Measurements from ENCODE around the gene CITED4. TPM values are rescaled to one million over a fixed set of nuclear protein-coding genes. Genes with fewer than 3 reads are reported as not detected.

The CITED4 gene
- total RNA-seq, 1 donor from 2014 or later, result 3.8 TPM

- Mint-ChIP-seq H3K36me3 (ENCODE audit: unreplicated experiment) (no peaks in the 10 kb centered on the region), H3K9me3 (ENCODE audit: unreplicated experiment) (no peaks in the 10 kb centered on the region), H3K27me3 (ENCODE audit: unreplicated experiment) (peaks cover 8% of the 10 kb centered on the region), H3K4me3 (ENCODE audit: unreplicated experiment) (no peak overlapping the region), H3K4me1 (ENCODE audit: low read depth, unreplicated experiment) (peaks cover 14% of the 10 kb centered on the region), H3K27ac (ENCODE audit: unreplicated experiment) (no peak overlapping the region)
- DNase-seq, result no peak
- TF ChIP-seq, protein P1, sequence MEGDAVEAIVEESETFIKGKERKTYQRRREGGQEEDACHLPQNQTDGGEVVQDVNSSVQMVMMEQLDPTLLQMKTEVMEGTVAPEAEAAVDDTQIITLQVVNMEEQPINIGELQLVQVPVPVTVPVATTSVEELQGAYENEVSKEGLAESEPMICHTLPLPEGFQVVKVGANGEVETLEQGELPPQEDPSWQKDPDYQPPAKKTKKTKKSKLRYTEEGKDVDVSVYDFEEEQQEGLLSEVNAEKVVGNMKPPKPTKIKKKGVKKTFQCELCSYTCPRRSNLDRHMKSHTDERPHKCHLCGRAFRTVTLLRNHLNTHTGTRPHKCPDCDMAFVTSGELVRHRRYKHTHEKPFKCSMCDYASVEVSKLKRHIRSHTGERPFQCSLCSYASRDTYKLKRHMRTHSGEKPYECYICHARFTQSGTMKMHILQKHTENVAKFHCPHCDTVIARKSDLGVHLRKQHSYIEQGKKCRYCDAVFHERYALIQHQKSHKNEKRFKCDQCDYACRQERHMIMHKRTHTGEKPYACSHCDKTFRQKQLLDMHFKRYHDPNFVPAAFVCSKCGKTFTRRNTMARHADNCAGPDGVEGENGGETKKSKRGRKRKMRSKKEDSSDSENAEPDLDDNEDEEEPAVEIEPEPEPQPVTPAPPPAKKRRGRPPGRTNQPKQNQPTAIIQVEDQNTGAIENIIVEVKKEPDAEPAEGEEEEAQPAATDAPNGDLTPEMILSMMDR (IDR thresholded peaks at IDR 0.05; ENCODE audit: partially characterized antibody, unreplicated experiment), result no peak
These were observed 41.1 kb downstream of the CITED4 start for GRCh38 chr1:40820911-40821693.

GRCh38 chr1:40820251-40820797, 41.8 kb downstream of the CITED4 start:
- no peak overlapping the region for H3K27ac Mint-ChIP-seq (ENCODE audit: unreplicated experiment)

GRCh38 chr1:40819101-40819500, 43.1 kb downstream of the CITED4 start:
- Mint-ChIP-seq H3K4me1 (ENCODE audit: low read depth, unreplicated experiment) (peaks cover 8% of the 10 kb centered on the region), H3K9me3 (ENCODE audit: unreplicated experiment) (no peaks in the 10 kb centered on the region), H3K27me3 (ENCODE audit: unreplicated experiment) (peaks cover 12% of the 10 kb centered on the region), H3K4me3 (ENCODE audit: unreplicated experiment) (peak overlapping the region; percentile 67), H3K36me3 (ENCODE audit: unreplicated experiment) (no peaks in the 10 kb centered on the region), H3K27ac (ENCODE audit: unreplicated experiment) (no peak overlapping the region)
- no peak for DNase-seq
- TF ChIP-seq, protein P1 (IDR thresholded peaks at IDR 0.05; ENCODE audit: partially characterized antibody, unreplicated experiment), result no peak

More at GRCh38 chr1:40820251-40820797, 41.8 kb downstream of the CITED4 start:
- Mint-ChIP-seq H3K9me3 (ENCODE audit: unreplicated experiment) (no peaks in the 10 kb centered on the region), H3K36me3 (ENCODE audit: unreplicated experiment) (no peaks in the 10 kb centered on the region), H3K4me1 (ENCODE audit: low read depth, unreplicated experiment) (peaks cover 14% of the 10 kb centered on the region), H3K27me3 (ENCODE audit: unreplicated experiment) (peaks cover 12% of the 10 kb centered on the region), H3K4me3 (ENCODE audit: unreplicated experiment) (no peak overlapping the region)
- TF ChIP-seq, protein P1 (IDR thresholded peaks at IDR 0.05; ENCODE audit: partially characterized antibody, unreplicated experiment), result no peak
- no peak for DNase-seq

GRCh38 chr1:40818264-40818961, 43.8 kb downstream of the CITED4 start:
- TF ChIP-seq, protein P1 (IDR thresholded peaks at IDR 0.05; ENCODE audit: partially characterized antibody, unreplicated experiment), result no peak
- H3K4me1 Mint-ChIP-seq (ENCODE audit: low read depth, unreplicated experiment), result peaks cover 8% of the 10 kb centered on the region
- no peaks in the 10 kb centered on the region for H3K9me3 Mint-ChIP-seq (ENCODE audit: unreplicated experiment)
- H3K27ac Mint-ChIP-seq (ENCODE audit: unreplicated experiment), result no peak overlapping the region
- H3K36me3 Mint-ChIP-seq (ENCODE audit: unreplicated experiment), result no peaks in the 10 kb centered on the region
- DNase-seq, result peak; percentile 75
- peaks cover 13% of the 10 kb centered on the region for H3K27me3 Mint-ChIP-seq (ENCODE audit: unreplicated experiment)
- H3K4me3 Mint-ChIP-seq (ENCODE audit: unreplicated experiment), result peak overlapping the region; percentile 77

Measured in glutamatergic neuron (in vitro differentiated cells).